Peyer's patch (tissue), 4 donors: ENCODE data around the gene SMCO1.

Experiments used
- CTCF ChIP-seq, 6 experiments: fragments of 450-650 bp in 4 of 6; fragments of 200-600 bp in 2 of 6; sonication (generic) in 1 of 6; IDR thresholded peaks; one replicate each; pipeline ENCODE4 v1.5.1; 2017 to 2019; ENCODE audit warnings: antibody characterized with exemption in 6 of 6, mild to moderate bottlenecking in 3 of 6, moderate library complexity in 1 of 6
- POLR2A ChIP-seq, 2 donors: fragments of 450-650 bp; IDR thresholded peaks; one replicate each; pipeline ENCODE4 v1.5.1; 2017; ENCODE audit warnings: antibody characterized with exemption in 2 of 2, mild to moderate bottlenecking in 2 of 2, moderate library complexity in 2 of 2

GRCh38 chr3:196472286-196472685, 42.9 kb downstream of the SMCO1 start:
- TF ChIP-seq CTCF (IDR thresholded peaks at IDR 0.05) (no peak), POLR2A (IDR thresholded peaks at IDR 0.05) (no peak)
